K562 (cell line): ENCODE results near the gene STK31. TPM values are rescaled to one million over a fixed set of nuclear protein-coding genes. Genes with fewer than 3 reads are reported as not detected.

Experiments
- ATAC-seq: fragments of 200-7000 bp; cut with Tn5 transposase; 3 replicates; pipeline ENCODE4 v1.9.1; 2020; ENCODE audit warnings: moderate library complexity
- BruUV-seq: library from RNA; stranded (reverse); fragments of 400-500 nt; replicated peaks from 2 replicates; lab custom pipeline; 2021; lab: Mats Ljungman, UMichigan
- CTCF ChIA-PET: fragments of 300-600 bp; formaldehyde crosslinking; extraction: SDS; loops from one replicate; lab custom pipeline; 2021; ENCODE audit warnings: low intra/inter-chr PET ratio; lab: Yijun Ruan, JAX
- POLR2A ChIA-PET: fragments of 300-600, 350-650 bp; sonication (Branson Sonifier 250); formaldehyde crosslinking; extraction: SDS; loops from one replicate; lab custom pipeline; 2021; ENCODE audit warnings: antibody characterized with exemption, inconsistent platforms; lab: Yijun Ruan, JAX
- DNase-seq, 4 experiments: peaks; one replicate each; pipeline versions ENCODE4 v3.0.0 to v3.0.0-alpha.2; 2011 to 2018; ENCODE audit warnings: low spot score in 3 of 4, mixed read lengths in 3 of 4; ENCODE audit errors: extremely low read depth in 1 of 4
- FAIRE-seq: peaks from 2 replicates; lab custom pipeline; 2011; peaks lifted over from hg19 to GRCh38; lab: Jason Lieb, UNC
- H2AFZ ChIP-seq: 2 replicates; pipeline ENCODE4 v1.6.0; 2011; ENCODE audit warnings: low read depth, low read length, control low read depth, inconsistent platforms
- H3K27ac ChIP-seq: fragments of 200-600 bp; 3 replicates; pipeline ENCODE4 v1.8.0; 2011; ENCODE audit warnings: low read depth, mild to moderate bottlenecking, control low read depth, inconsistent platforms, low read length, moderate library complexity, mixed read lengths; ENCODE audit errors: extremely low read depth
- H3K27me3 ChIP-seq, 2 experiments: fragments of 300-600 bp in 1 of 2; 2 replicates in 1 of 2; 3 replicates in 1 of 2; pipeline versions ENCODE4 v1.6.0 to v1.8.0; 2011; ENCODE audit warnings: inconsistent platforms in 2 of 2, low read length in 2 of 2, mild to moderate bottlenecking in 1 of 2, mixed read lengths in 1 of 2, moderate library complexity in 1 of 2; ENCODE audit not compliant: control insufficient read depth in 2 of 2, insufficient read depth in 2 of 2
- H3K36me3 ChIP-seq: fragments of 300-600 bp; 3 replicates; pipeline ENCODE4 v1.8.0; 2011; ENCODE audit warnings: mild to moderate bottlenecking, low read length, inconsistent platforms; ENCODE audit not compliant: control insufficient read depth, insufficient read depth
- H3K4me1 ChIP-seq, 2 experiments: fragments of 200-600 bp in 1 of 2; replicated peaks in 1 of 2; 2 replicates in 1 of 2; 3 replicates in 1 of 2; pipeline versions ENCODE4 v1.5.1 to v1.8.0; 2011; ENCODE audit warnings: inconsistent platforms in 2 of 2, low read length in 2 of 2, mild to moderate bottlenecking in 1 of 2, mixed read lengths in 1 of 2, moderate library complexity in 1 of 2; ENCODE audit not compliant: control insufficient read depth in 2 of 2, insufficient read depth in 2 of 2
- H3K4me2 ChIP-seq: 2 replicates; pipeline ENCODE4 v1.6.1; 2011; ENCODE audit warnings: low read length, control low read depth, inconsistent platforms, mixed read lengths; ENCODE audit not compliant: insufficient read depth
- H3K4me3 ChIP-seq: fragments of 200-600 bp; sonication (generic), shearing (Covaris generic); 2 replicates; pipeline ENCODE4 v1.5.1; 2016; ENCODE audit warnings: control low read depth, inconsistent platforms
- H3K79me2 ChIP-seq: fragments of 200-600 bp; 3 replicates; pipeline ENCODE4 v1.8.0; 2011; ENCODE audit warnings: low read length, inconsistent platforms; ENCODE audit not compliant: control insufficient read depth, insufficient read depth
- H3K9ac ChIP-seq, 2 experiments: 2 replicates each; pipeline versions ENCODE4 v1.6.0 to v1.6.1; 2011; ENCODE audit warnings: low read depth in 2 of 2, low read length in 2 of 2, control low read depth in 1 of 2, inconsistent platforms in 1 of 2, mild to moderate bottlenecking in 1 of 2, mixed read lengths in 1 of 2; ENCODE audit not compliant: insufficient read depth in 1 of 2
- H3K9me1 ChIP-seq: one replicate; pipeline ENCODE4 v1.6.0; 2011; ENCODE audit warnings: inconsistent platforms, mild to moderate bottlenecking, low read length, moderate library complexity; ENCODE audit not compliant: control insufficient read depth, insufficient read depth
- H3K9me3 ChIP-seq: replicated peaks from 2 replicates; pipeline ENCODE4 v1.5.1; 2011; ENCODE audit warnings: low read depth, low read length, inconsistent platforms; ENCODE audit not compliant: control insufficient read depth, insufficient read depth
- H4K20me1 ChIP-seq: replicated peaks from 2 replicates; pipeline ENCODE4 v1.6.1; 2011; ENCODE audit warnings: low read length, inconsistent platforms, mixed read lengths; ENCODE audit not compliant: control insufficient read depth, insufficient read depth
- DMBX1 ChIP-seq: fragments of 250-450 bp; sonication (Bioruptor Pico); IDR thresholded peaks from 2 replicates; pipeline ENCODE4 v1.8.0; 2022; ENCODE audit warnings: inconsistent platforms, mild to moderate bottlenecking, moderate library complexity, borderline replicate concordance
- E2F1 ChIP-seq: sonication (generic); formaldehyde crosslinking; IDR thresholded peaks from 2 replicates; pipeline ENCODE4 v1.8.1; 2023; ENCODE audit warnings: mild to moderate bottlenecking, missing genetic modification reagents, moderate library complexity
- NFIC ChIP-seq: fragments of 450-650 bp; IDR thresholded peaks from 2 replicates; pipeline ENCODE4 v1.6.1; 2017; ENCODE audit warnings: mild to moderate bottlenecking, inconsistent platforms
- NFIX ChIP-seq: fragments of 250-450 bp; sonication (Bioruptor Pico); IDR thresholded peaks from 2 replicates; pipeline ENCODE4 v1.4.0; 2020; ENCODE audit warnings: low read depth, mild to moderate bottlenecking, moderate library complexity
- WHSC1 ChIP-seq: IDR thresholded peaks from one replicate; pipeline ENCODE4 v1.6.1; 2012; ENCODE audit warnings: low read length, control low read depth, inconsistent platforms
- WGBS: fragments of 100-300 bp; shearing (Covaris generic); methylation state at CpG from one replicate; pipeline ENCODE4 v1.1.6; 2016; ENCODE audit warnings: low coverage, mixed read lengths; ENCODE audit not compliant: insufficient coverage; ENCODE audit errors: missing lambda C conversion rate; 5-methylcytosine and 5-hydroxymethylcytosine counted together
- in situ Hi-C: fragments of 300-500 bp; cut with MboI; formaldehyde crosslinking; loops from 4 replicates; pipeline ENCODE4 v1.15.0; 2018; ENCODE audit warnings: inconsistent platforms, mixed read lengths
- intact Hi-C: fragments of 100-400 bp; cut with micrococcal nuclease; formaldehyde crosslinking; loops from 2 replicates; pipeline ENCODE4 v1.14.2; 2022
- polyA plus RNA-seq, 8 experiments: library from polyadenylated mRNA; depleted of rRNA in 4 of 8; stranded (reverse) in 5 of 8; unstranded in 3 of 8; fragments of >200 nt; fragmentation: Nextera tagmentation in 2 of 8; fragmentation: Illumina TruSeq in 1 of 8; extraction: Ambion mirVana in 2 of 8; extraction: Trizol in 1 of 8; gene quantifications; 2 replicates each; pipeline versions ENCODE4 v1.2.1 to v1.2.3, GENCODE V29; 2011 to 2014; ENCODE audit warnings: inconsistent platforms in 1 of 8, missing spikeins in 1 of 8
- total RNA-seq, 7 experiments: library from RNA; depleted of rRNA in 6 of 7; stranded (reverse); fragments of >200 nt in 6 of 7; fragmentation: Illumina TruSeq in 2 of 7; extraction: Trizol in 2 of 7; gene quantifications; 2 replicates each; pipeline versions ENCODE4 v1.2.1 to v1.2.3, GENCODE V29; 2011 to 2021; ENCODE audit warnings: low replicate concordance in 1 of 7
- TF ChIP-seq, protein P1 (sequence below): fragments of 250-450 bp; sonication (Bioruptor Pico); IDR thresholded peaks from 2 replicates; pipeline ENCODE4 v1.4.0; 2020
- TF ChIP-seq, protein P2 (sequence below): sonication (generic); formaldehyde crosslinking; IDR thresholded peaks from 2 replicates; pipeline ENCODE4 v1.8.0; 2022; ENCODE audit warnings: missing genetic modification reagents, mild to moderate bottlenecking, borderline replicate concordance

Gene STK31
- total and polyA plus RNA-seq, 9 of the 15 experiments (the other 6 are each of a cell fraction or from before 2014, with no cell fraction given), result 0.09 to 1.2 (median 0.26) TPM

GRCh38 chr7:23700046-23700445 is 10.0 kb upstream of the STK31 start:
- Histone ChIP-seq H3K27ac (no peak overlapping the region), H3K9ac (no peak overlapping the region), H3K36me3 (no peaks in the 10 kb centered on the region), H3K9me3 (no peaks in the 10 kb centered on the region), H3K79me2 (no peaks in the 10 kb centered on the region), H2AFZ (no peak overlapping the region), H3K9me1 (no peaks in the 10 kb centered on the region), H3K27me3 (no peaks in the 10 kb centered on the region), H3K4me2 (no peak overlapping the region)
- CTCF ChIA-PET, result no interaction called here
- 20% methylated on average over 4 of the region's 4 CpGs for WGBS
- in situ Hi-C loops (loop anchor here (25.0 kb wide), 1 partner anchor 438 kb away; no protein-coding TSS in a partner anchor), intact Hi-C loops (loop anchor here (10.0 kb wide), 1 partner anchor 345 kb away; no protein-coding TSS in a partner anchor)
- TF ChIP-seq E2F1 (CRISPR knock-in tag) (no peak), NFIX (CRISPR knock-in tag) (peak; percentile 90), NFIC (peak; percentile 98), WHSC1 (no peak), DMBX1 (CRISPR knock-in tag) (no peak)
- TF ChIP-seq, protein P1, sequence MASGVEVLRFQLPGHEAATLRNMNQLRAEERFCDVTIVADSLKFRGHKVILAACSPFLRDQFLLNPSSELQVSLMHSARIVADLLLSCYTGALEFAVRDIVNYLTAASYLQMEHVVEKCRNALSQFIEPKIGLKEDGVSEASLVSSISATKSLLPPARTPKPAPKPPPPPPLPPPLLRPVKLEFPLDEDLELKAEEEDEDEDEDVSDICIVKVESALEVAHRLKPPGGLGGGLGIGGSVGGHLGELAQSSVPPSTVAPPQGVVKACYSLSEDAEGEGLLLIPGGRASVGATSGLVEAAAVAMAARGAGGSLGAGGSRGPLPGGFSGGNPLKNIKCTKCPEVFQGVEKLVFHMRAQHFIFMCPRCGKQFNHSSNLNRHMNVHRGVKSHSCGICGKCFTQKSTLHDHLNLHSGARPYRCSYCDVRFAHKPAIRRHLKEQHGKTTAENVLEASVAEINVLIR, result no peak
- TF ChIP-seq, protein P2, sequence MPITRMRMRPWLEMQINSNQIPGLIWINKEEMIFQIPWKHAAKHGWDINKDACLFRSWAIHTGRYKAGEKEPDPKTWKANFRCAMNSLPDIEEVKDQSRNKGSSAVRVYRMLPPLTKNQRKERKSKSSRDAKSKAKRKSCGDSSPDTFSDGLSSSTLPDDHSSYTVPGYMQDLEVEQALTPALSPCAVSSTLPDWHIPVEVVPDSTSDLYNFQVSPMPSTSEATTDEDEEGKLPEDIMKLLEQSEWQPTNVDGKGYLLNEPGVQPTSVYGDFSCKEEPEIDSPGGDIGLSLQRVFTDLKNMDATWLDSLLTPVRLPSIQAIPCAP (CRISPR knock-in tag), result no peak
- TF ChIP-seq, all 486 proteins: peak for 2
- DNase-seq, result peak in 1 of 4 experiments; percentile 36
- no peak; the same call in 2 of the 3 replicates for ATAC-seq
- peak; percentile 72 for FAIRE-seq
- Histone ChIP-seq H3K4me3 (no peak overlapping the region), H3K4me1 (peaks cover 0 to 3% of the 10 kb centered on the region in 2 experiments; a peak in 1 of 5 replicates), H4K20me1 (no peaks in the 10 kb centered on the region)
- POLR2A ChIA-PET, result no interaction called here
- no TSS peak for BruUV-seq
